GM19240 (cell line): ENCODE data around the gene MAN2B2.
"Not testable (repeated sequence)": the region's sequence is repeated elsewhere in the genome, so short reads cannot be mapped to it uniquely, and the experiment has no call there.

Source experiments
- DNase-seq: peaks from one replicate; pipeline ENCODE4 v3.0.0; 2011; ENCODE audit warnings: low spot score; ENCODE audit not compliant: insufficient read length

The MAN2B2 gene

DNA sequence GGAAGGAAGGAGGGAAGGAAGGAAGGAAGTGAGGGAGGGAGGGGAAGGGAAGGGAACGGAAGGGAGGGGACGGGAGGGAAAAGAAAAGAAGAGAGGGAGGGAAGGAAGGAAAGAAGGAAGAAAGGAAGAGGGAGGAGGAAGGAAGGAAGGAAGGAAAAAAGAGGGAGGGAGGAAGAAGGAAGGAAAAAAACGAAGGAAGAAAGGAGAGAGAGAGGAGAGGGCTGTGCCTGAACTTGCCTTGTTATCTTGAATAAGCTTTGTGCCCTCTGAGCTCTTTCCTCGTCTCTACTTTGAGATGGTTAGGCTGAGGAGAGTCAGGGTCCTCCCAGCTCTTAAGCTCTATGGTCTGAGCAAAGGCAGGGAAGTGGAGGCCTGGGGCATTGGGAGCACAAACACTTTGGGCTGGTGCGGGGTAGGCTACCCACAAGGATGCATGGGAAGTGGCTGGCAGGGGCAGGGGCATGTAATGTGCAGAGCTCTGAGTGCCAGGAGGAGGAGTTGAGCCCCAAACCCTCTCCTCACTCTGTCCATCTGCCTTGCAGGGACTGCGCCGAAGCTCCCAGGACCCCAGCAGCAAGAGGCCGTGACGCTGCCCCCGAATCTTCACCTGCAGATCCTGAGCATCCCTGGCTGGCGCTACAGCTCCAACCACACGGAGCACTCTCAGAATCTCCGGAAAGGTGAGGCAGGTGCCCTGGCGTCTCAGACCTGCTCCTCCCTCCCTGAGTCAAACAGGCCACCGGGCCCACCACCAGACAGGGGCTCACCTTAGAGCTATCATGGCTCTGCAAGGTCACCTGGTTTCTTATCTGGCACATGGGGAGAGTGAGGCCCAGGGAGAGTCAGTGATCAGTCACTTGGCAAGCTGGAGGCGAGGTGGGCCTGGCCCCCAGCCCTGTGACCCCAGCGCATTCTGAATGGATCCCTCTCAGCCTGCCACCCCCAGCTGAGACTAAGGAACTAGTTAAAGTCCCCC, 39.0 kb downstream of the MAN2B2 start:
- no peak for DNase-seq

- DNase-seq = no peak
These were observed 39.8 kb downstream of the MAN2B2 start for GRCh38 chr4:6614701-6615230.

DNA sequence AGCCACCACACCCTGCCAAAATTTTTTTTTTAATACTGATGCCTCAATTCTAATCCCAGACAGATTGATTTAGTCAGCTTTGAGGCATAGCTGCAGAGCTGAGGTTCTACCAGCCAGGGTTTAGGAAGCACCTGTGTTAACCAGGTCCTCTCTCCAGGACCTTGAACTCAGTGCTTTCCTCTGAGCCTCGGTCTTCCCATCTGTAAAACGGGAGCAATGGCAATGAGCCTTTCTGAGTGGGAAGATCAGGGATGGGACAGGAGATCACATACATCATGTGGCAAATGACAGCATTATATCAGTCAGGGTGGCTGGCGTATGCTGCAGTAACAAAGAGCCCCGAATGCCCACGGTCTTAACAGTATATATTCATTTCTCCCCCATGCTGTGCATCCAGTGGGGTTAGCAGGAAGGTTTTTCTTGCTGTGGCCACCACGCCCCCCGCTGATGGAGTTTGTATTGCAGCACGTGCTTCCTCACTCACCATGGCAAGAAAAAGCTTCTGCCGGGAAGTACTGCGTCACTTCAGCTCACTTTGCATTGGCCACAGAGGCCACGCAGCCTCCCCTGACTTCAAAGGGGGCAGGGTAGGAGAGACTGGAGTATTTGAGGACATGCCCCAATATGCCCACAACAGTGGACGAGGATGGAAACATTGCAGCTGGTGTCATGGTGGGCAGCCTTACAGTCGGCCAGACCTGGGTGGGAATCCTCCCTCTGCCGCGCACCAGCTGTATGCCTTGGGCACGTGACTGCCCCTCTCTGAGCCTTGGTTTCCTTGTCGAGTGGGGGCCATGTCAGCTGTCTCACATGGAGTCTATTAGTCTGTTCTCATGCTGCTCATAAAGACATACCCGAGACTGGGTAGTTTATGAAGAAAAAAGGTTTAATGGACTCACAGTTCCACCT, 41.4 kb downstream of the MAN2B2 start:
- DNase-seq = no peak

- DNase-seq = no peak
These were observed 42.3 kb downstream of the MAN2B2 start for GRCh38 chr4:6617246-6617645.

GRCh38 chr4:6618386-6619115, 43.6 kb downstream of the MAN2B2 start:
- DNase-seq = no peak

DNA sequence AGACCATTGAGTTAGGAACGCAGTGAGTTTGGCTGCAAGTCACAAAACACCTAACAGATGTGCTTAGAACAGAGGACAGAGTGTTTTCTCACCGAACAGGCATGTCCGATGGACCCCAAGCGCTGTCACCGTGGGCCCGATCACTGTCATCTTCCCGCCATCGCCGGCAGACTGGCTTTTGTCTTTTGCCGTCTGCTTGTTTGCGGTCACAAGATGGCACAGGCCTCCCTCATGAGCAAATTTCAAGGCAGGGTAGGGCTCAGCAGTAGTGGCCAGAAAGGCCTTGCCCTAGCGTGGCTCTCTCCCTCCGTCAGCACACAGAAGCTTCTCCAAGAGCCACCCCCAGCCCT, 44.1 kb downstream of the MAN2B2 start:
- DNase-seq = no peak

DNA sequence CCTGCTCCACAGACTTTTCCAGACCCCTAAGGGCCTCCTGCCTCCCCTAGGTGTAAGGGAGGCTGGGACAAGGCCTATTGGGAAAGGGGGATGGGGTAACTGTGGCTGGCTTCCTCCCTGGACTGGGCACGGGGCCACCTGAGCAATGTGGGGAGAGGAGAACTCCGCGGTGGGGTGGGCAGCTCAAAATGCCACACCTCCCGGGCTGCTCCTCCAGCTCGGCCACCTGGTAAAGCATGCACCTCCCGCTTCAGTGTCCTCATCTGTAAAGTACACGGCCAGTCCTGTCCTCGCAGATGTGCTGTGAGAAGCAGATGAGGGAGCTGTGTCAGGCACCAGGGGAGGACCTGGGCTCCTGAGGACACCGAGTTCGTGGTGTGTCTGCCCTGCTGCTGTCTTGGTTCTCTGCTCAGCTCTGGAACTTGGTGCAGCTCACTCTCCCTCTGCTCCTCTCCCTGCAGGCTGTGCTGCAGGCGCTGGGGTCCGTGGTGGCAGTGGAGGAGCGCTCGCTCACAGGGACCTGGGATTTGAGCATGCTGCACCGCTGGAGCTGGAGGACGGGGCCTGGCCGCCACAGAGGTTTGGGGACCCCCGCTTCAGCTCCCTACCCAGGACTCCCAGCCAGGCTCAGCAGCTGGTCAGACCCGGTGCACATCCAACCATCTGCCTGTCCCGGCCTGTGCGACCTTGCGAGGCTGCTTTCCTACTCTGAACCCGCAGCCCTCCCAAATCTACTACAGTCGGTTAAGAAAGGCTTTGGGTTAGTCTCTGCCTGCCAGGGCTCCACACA, 44.7 kb downstream of the MAN2B2 start:
- no peak for DNase-seq

DNA sequence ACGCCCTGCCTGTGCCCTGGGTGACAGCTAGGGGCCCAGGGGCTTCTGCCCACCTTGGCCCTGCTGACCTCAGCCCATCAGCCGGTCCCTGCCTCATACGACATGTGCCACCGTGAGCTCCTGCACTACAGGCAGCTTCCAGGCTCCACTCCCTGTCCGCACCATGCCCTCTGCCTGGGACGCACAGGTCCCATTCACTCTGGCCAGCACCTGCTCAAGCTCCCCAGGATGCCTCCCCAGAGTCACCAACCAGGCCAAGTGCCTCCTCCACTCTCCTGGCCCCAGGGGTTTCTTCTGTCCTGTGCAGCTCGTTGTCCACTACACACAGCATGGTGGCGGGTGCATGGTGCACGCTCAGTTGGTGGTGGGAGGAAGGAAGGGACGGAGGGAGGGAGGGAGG, 45.3 kb downstream of the MAN2B2 start:
- DNase-seq = no peak

DNA sequence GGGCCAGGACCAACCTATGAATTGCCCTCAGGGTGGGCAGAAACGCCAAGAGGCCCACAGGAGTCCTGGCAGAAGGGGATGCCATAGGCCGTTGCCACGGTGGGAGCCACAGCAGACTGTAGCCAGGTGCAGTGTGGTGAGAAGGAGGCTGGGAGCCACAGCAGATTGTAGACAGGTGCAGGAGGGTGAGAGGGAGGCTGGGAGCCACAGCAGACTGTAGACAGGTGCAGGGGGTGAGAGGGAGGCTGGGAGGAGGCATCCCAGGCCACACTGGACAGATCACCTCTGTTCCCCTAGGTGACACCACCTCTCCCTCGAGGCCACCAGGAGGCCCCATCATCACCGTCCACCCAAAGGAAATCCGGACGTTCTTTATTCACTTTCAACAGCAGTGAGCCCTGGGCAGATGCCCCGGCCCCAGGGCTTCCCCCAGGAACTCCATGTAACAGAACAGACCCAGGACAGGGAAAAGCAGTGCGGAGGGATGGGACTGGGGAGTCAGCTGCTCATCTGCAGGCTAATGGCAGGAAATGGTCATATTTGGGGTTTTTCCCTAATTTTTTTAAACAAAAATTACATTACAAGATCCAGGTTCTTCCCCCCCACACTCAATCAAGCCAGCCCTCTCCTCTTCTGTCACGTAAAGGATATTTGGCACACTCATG, 46.0 kb downstream of the MAN2B2 start:
- DNase-seq = no peak

DNA sequence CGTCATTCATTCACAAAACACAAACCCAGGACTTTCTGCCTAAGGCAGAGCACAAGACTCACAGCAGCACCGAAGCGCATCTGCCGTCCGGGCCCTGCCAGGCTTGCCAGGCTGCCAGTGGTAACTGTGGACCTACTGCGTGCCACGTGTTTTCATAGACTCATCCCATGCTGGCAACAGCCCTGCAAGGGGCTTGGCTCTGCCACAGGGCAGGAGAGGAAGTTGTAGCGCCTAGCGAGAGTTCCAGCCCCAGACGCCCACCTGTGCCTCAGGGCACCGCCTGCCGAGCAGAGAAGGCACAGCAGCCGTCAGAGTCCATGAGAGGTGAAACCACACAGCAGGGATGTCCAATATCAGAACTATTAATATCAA, 46.6 kb downstream of the MAN2B2 start:
- DNase-seq = no peak

- no peak for DNase-seq
These were observed 47.8 kb downstream of the MAN2B2 start for GRCh38 chr4:6622744-6623143.

DNA sequence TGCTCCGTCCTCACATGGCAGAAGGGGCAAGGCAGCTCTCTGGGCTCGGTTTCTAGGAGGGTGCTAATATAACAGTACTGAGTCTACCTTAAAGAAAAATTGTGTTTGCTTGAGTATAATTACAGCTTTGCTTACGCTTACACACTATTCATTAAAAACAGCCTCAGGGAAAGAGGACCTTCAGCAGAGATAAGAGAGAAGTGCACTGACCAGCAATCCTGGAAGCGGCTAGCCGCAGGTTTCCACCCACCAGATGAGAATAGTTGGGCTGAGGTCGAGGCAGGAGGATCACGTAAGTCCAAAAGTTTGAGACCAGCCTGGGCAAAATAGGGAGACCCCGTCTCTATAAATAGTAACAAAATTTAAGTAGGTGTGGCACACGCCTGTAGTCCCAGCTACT, 50.3 kb downstream of the MAN2B2 start:
- DNase-seq = no peak

DNA sequence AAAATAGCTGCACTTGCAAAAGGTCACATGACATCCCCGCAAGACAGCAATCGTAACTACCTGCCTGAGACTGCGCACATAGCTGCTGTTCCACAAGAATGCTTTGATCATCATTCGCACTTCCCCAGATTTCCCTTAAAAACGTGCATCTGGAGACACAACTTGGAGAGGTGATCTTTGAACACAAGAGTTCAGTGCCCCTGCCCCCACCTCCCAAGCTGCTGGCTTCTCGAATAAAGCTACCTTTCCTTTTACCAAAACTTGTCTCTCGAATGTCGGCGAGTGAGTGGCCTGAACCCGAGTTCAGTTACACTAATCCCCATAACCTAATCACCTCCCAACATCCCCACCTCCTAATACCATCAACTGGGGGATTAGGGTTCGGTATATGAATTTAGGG, 51.1 kb downstream of the MAN2B2 start:
- no peak for DNase-seq

- no peak for DNase-seq
These were observed 52.8 kb downstream of the MAN2B2 start for GRCh38 chr4:6627832-6628231.

DNA sequence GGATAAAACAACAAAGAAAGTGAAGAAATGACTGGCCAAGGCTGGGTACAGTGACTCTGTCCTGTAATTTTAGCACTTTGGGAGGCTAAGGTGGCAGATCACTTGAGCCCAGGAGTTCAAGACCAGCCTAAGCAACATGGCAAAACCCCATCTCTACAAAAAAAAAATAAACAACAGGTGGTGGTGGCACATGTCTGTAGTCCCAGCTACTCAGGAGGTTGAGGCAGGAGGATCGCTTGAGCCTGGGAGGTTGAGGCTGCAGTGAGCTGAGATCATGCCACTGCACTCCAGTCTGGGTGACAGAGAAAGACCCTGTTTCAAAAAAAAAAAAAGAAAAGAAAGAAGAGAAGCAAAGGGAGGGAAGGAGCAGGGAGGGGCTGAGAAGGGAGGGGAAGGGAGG, 53.5 kb downstream of the MAN2B2 start:
- DNase-seq = not testable (repeated sequence)

GRCh38 chr4:6632125-6632524, 57.1 kb downstream of the MAN2B2 start:
- DNase-seq = no peak

GRCh38 chr4:6633091-6633906, 58.3 kb downstream of the MAN2B2 start:
- DNase-seq = no peak

- no peak for DNase-seq
These were observed 59.8 kb downstream of the MAN2B2 start for GRCh38 chr4:6634746-6635145.

DNA sequence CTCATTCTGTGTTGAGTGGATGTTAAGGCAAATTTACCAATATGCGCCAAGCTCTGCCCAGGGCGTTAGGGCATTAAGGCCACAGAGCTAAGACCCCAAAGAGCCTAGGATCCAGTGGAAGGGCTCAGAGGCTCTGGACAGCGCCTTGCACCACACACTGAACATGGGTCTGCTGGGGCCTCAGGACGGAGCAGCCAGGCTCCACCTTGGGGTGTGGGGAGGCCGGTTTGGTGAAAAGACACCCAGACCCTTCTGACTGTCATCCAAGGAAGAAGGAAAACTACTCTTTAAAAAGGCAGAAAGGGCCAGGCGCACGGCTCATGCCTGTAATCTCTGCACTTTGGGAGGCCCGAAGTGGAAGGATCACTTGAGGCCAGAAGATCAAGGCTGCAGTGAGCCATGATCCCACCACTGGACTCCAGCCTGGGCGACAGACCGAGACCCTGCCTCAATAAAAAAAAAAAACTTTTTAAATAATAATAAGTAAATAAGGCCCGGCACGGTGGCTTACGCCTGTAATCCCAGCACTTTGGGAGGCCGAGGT, 64.2 kb downstream of the MAN2B2 start:
- DNase-seq = no peak
